ENCODE measurements around the gene DSCAML1. TPM values are rescaled to one million over a fixed set of nuclear protein-coding genes. Genes with fewer than 3 reads are reported as not detected.

DSCAML1 gene
- total RNA-seq, 2 experiments from 2014 or later = 0.13 to 0.29 TPM

DNA sequence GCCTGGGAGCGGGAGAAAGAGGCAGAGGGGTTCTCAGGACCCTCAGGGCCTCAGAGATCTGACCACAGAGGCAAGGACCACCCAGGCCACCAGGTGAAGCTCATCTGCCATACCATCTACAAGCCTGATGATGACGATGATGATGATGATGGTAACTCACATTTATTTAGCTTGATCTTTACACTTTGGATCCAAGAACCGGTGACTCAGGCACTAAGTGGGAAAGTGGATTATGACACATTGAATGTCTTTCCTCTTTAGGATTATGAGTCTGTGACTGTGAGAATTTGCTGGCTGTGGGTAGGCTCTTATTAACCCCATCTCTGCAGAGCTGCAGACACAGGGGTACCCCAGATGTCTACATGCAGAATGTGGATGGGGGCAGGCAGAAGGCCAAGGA, 110.3 kb downstream of the DSCAML1 start:
- no peak overlapping the region for H3K4me3 Mint-ChIP-seq
- no peaks in the 10 kb centered on the region for H3K9me3 Mint-ChIP-seq
- ATAC-seq = no peak
- intact Hi-C loops (cut with micrococcal nuclease) = no loop called here
- H3K36me3 Mint-ChIP-seq (ENCODE audit: low read depth) = no peaks in the 10 kb centered on the region
- TF ChIP-seq, protein P1, sequence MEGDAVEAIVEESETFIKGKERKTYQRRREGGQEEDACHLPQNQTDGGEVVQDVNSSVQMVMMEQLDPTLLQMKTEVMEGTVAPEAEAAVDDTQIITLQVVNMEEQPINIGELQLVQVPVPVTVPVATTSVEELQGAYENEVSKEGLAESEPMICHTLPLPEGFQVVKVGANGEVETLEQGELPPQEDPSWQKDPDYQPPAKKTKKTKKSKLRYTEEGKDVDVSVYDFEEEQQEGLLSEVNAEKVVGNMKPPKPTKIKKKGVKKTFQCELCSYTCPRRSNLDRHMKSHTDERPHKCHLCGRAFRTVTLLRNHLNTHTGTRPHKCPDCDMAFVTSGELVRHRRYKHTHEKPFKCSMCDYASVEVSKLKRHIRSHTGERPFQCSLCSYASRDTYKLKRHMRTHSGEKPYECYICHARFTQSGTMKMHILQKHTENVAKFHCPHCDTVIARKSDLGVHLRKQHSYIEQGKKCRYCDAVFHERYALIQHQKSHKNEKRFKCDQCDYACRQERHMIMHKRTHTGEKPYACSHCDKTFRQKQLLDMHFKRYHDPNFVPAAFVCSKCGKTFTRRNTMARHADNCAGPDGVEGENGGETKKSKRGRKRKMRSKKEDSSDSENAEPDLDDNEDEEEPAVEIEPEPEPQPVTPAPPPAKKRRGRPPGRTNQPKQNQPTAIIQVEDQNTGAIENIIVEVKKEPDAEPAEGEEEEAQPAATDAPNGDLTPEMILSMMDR (IDR thresholded peaks at IDR 0.05) = no peak
- no peak for DNase-seq
- ChIA-PET CTCF (no interaction called here), POLR2A (no interaction called here)
- no peaks in the 10 kb centered on the region for H3K4me1 Mint-ChIP-seq (ENCODE audit: low read depth)
- H3K27me3 Mint-ChIP-seq = no peaks in the 10 kb centered on the region
- H3K27ac Mint-ChIP-seq = no peak overlapping the region

DNA sequence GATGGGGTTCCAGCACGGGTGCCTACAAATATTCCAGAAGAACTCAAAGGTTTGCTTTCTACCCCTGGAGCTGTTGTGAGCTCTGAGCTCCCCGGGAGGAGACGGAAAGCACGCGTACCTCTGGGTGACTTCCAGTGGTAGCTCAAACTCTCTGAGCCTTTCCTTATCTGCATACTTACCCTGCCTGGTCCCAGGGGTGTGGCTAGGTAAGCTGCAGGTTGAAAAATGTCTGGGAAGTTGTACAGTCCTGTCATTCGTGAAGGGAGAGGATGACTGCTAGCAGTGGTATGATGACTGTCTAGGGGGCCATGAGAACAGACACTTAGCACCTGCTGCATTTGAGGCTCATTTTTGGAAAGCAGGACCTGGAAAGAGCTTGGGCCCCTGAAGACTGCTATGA, 111.5 kb downstream of the DSCAML1 start:
- Mint-ChIP-seq H3K9me3 (no peaks in the 10 kb centered on the region), H3K4me3 (no peak overlapping the region), H3K4me1 (ENCODE audit: low read depth) (no peaks in the 10 kb centered on the region), H3K27me3 (no peaks in the 10 kb centered on the region), H3K36me3 (ENCODE audit: low read depth) (no peaks in the 10 kb centered on the region), H3K27ac (no peak overlapping the region)
- TF ChIP-seq, protein P1 (IDR thresholded peaks at IDR 0.05) = no peak
- ChIA-PET POLR2A (no interaction called here), CTCF (interaction anchor here (1.4 to 1.6 kb wide), 2 partner anchors 11 to 259 kb away, joined by 4 to 5 read pairs; no protein-coding TSS in a partner anchor)
- intact Hi-C loops (cut with micrococcal nuclease) = no loop called here
- DNase-seq = no peak
- ATAC-seq = no peak

DNA sequence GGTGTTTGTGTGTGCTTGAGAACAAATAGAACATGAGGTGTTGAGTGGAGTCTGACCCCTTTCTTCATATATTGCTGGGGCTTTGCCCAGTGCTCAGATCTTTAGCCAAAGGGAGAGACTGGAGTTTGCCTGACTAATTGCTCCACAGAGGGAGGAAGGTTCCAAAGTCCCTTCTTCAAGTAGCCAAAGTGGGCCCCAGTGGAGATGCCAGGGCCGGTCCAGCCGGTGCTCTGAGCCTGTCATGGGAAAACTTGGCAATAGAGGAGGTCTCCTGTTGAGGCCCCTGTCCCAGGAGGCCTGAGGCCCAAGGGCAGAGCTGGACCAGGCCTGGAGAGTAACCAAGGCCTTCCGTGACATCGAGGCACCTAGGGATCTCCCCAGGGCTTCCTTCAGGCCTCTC, 112.3 kb downstream of the DSCAML1 start:
- DNase-seq (no peak), ATAC-seq (no peak)
- TF ChIP-seq, protein P1 (IDR thresholded peaks at IDR 0.05) = no peak
- Mint-ChIP-seq H3K27ac (no peak overlapping the region), H3K9me3 (no peaks in the 10 kb centered on the region), H3K4me3 (no peak overlapping the region), H3K36me3 (ENCODE audit: low read depth) (no peaks in the 10 kb centered on the region), H3K27me3 (no peaks in the 10 kb centered on the region), H3K4me1 (ENCODE audit: low read depth) (no peaks in the 10 kb centered on the region)
- ChIA-PET CTCF (interaction anchor here (1.4 to 1.6 kb wide), 2 partner anchors 11 to 259 kb away, joined by 4 to 5 read pairs; no protein-coding TSS in a partner anchor), POLR2A (no interaction called here)
- intact Hi-C loops (cut with micrococcal nuclease) = no loop called here

- intact Hi-C loops (cut with micrococcal nuclease) = no loop called here
Observed at GRCh38 chr11:117684111-117684510, 112.9 kb downstream of the DSCAML1 start.

DNA sequence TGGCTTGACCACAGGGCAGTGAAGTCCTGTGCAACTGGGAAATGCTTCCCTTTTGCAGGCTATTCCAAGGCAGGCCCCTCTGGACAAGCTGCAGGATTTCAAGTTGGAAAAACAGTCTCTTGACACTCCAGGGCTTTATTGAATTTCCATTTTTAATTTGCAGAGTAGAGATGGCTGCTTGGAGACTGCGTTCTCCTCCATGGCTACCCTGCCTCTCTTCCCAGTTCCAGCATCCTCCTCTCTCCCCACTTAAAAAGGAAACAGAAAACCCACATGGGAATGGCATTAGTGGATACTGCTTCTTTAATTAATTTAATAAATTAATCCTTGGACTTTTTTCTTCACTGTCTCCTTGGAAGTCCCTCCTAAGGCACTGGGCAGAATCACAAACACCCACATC, 115.6 kb downstream of the DSCAML1 start:
- no peak for ATAC-seq
- H3K27ac Mint-ChIP-seq = no peak overlapping the region
- DNase-seq = no peak
- intact Hi-C loops (cut with micrococcal nuclease) = no loop called here
- ChIA-PET POLR2A (no interaction called here), CTCF (interaction anchor here (1.8 kb wide), 1 partner anchor 255 kb away, joined by 4 read pairs; no protein-coding TSS in a partner anchor)
- H3K4me3 Mint-ChIP-seq = no peak overlapping the region
- H3K4me1 Mint-ChIP-seq (ENCODE audit: low read depth) = no peaks in the 10 kb centered on the region
- no peaks in the 10 kb centered on the region for H3K27me3 Mint-ChIP-seq
- TF ChIP-seq, protein P1 (IDR thresholded peaks at IDR 0.05) = no peak
- H3K9me3 Mint-ChIP-seq = no peaks in the 10 kb centered on the region
- no peaks in the 10 kb centered on the region for H3K36me3 Mint-ChIP-seq (ENCODE audit: low read depth)

More at GRCh38 chr11:117684111-117684510, 112.9 kb downstream of the DSCAML1 start:
- ChIA-PET CTCF (interaction anchor here (1.4 kb wide), 1 partner anchor 258 kb away, joined by 5 read pairs; no protein-coding TSS in a partner anchor), POLR2A (no interaction called here)
- no peak overlapping the region for H3K4me3 Mint-ChIP-seq
- no peak for DNase-seq
- TF ChIP-seq, protein P1 (IDR thresholded peaks at IDR 0.05) = no peak
- no peak for ATAC-seq
- H3K9me3 Mint-ChIP-seq = no peaks in the 10 kb centered on the region
- no peaks in the 10 kb centered on the region for H3K27me3 Mint-ChIP-seq
- H3K27ac Mint-ChIP-seq = no peak overlapping the region
- no peaks in the 10 kb centered on the region for H3K4me1 Mint-ChIP-seq (ENCODE audit: low read depth)
- no peaks in the 10 kb centered on the region for H3K36me3 Mint-ChIP-seq (ENCODE audit: low read depth)
